HepG2 (cell line): ENCODE measurements around the gene ELP5. TPM values are rescaled to one million over a fixed set of nuclear protein-coding genes. Genes with fewer than 3 reads are reported as not detected.

ENCODE experiments used
- ATAC-seq: fragments of 200-7000 bp; cut with Tn5 transposase; 3 replicates; pipeline ENCODE4 v1.9.1; 2020; ENCODE audit warnings: mild to moderate bottlenecking, moderate library complexity
- BruUV-seq: library from RNA; stranded (reverse); fragments of 400-500 nt; replicated peaks from 2 replicates; lab custom pipeline; 2021; lab: Mats Ljungman, UMichigan
- CTCF ChIA-PET: fragments of 300-600 bp; formaldehyde crosslinking; extraction: SDS; loops from one replicate; lab custom pipeline; 2021; ENCODE audit warnings: low total read pairs, inconsistent platforms, low intra/inter-chr PET ratio; lab: Yijun Ruan, JAX
- POLR2A ChIA-PET: fragments of 350-600 bp; sonication (Branson Sonifier 250); formaldehyde crosslinking; loops from one replicate; lab custom pipeline; 2020; ENCODE audit warnings: antibody characterized with exemption, inconsistent platforms; lab: Yijun Ruan, JAX
- DNase-seq: peaks from one replicate; pipeline ENCODE4 v3.0.0-alpha.2; 2015; ENCODE audit warnings: low spot score
- FAIRE-seq: peaks from 3 replicates; lab custom pipeline; 2011; peaks lifted over from hg19 to GRCh38; lab: Jason Lieb, UNC
- H2AFZ ChIP-seq: one replicate; pipeline ENCODE4 v1.6.1; 2011; ENCODE audit warnings: low read length, inconsistent platforms
- H3K27ac ChIP-seq: fragments of 300-600 bp; 3 replicates; pipeline ENCODE4 v1.8.0; 2011; ENCODE audit warnings: mixed run types, mild to moderate bottlenecking, mixed read lengths, low read length, inconsistent platforms; ENCODE audit not compliant: insufficient read depth; ENCODE audit errors: extremely low read length
- H3K27me3 ChIP-seq, 2 experiments: fragments of 200-600 bp in 1 of 2; 2 replicates in 1 of 2; 3 replicates in 1 of 2; pipeline versions ENCODE4 v1.6.0 to v1.8.0; 2011; ENCODE audit warnings: low read length in 2 of 2, mild to moderate bottlenecking in 2 of 2, moderate library complexity in 2 of 2, inconsistent platforms in 1 of 2; ENCODE audit not compliant: insufficient read depth in 2 of 2, control insufficient read depth in 1 of 2
- H3K36me3 ChIP-seq, 2 experiments: fragments of 200-600 bp in 1 of 2; replicated peaks in 1 of 2; 2 replicates in 1 of 2; 3 replicates in 1 of 2; pipeline versions ENCODE4 v1.5.1 to v1.8.0; 2011; ENCODE audit warnings: low read length in 2 of 2, inconsistent platforms in 1 of 2; ENCODE audit not compliant: insufficient read depth in 2 of 2, control insufficient read depth in 1 of 2
- H3K4me1 ChIP-seq: 2 replicates; pipeline ENCODE4 v1.5.1; 2012; ENCODE audit warnings: low read length, inconsistent platforms; ENCODE audit not compliant: insufficient read depth
- H3K4me2 ChIP-seq: 2 replicates; pipeline ENCODE4 v1.6.0; 2011; ENCODE audit warnings: low read depth, low read length, inconsistent platforms
- H3K4me3 ChIP-seq, 3 experiments: fragments of 200-600 bp in 1 of 3; sonication (generic), shearing (Covaris generic) in 1 of 3; replicated peaks in 1 of 3; 2 replicates each; pipeline ENCODE4 v1.5.1; 2011 to 2016; ENCODE audit warnings: low read length in 3 of 3, inconsistent platforms in 2 of 3, low read depth in 2 of 3, mild to moderate bottlenecking in 2 of 3, control low read depth in 1 of 3, mixed read lengths in 1 of 3; ENCODE audit not compliant: insufficient read depth in 1 of 3
- H3K79me2 ChIP-seq: one replicate; pipeline ENCODE4 v1.6.1; 2011; ENCODE audit warnings: low read length, inconsistent platforms; ENCODE audit not compliant: insufficient read depth
- H3K9ac ChIP-seq: 2 replicates; pipeline ENCODE4 v1.6.0; 2011; ENCODE audit warnings: mild to moderate bottlenecking, low read depth, low read length, inconsistent platforms; ENCODE audit not compliant: insufficient read depth
- H3K9me3 ChIP-seq: 2 replicates; pipeline ENCODE4 v1.5.1; 2012; ENCODE audit warnings: mild to moderate bottlenecking, low read length
- H4K20me1 ChIP-seq: 2 replicates; pipeline ENCODE4 v1.6.0; 2011; ENCODE audit warnings: inconsistent platforms, mild to moderate bottlenecking, low read length, moderate library complexity; ENCODE audit not compliant: insufficient read depth
- SIN3A ChIP-seq: IDR thresholded peaks from 2 replicates; pipeline ENCODE4 v1.6.1; 2011; ENCODE audit warnings: low read depth, mild to moderate bottlenecking, control low read depth, low read length, borderline replicate concordance
- ZBTB4 ChIP-seq: sonication (generic); formaldehyde crosslinking; IDR thresholded peaks from 2 replicates; pipeline ENCODE4 v1.4.0; 2020; ENCODE audit warnings: missing genetic modification reagents, mild to moderate bottlenecking, borderline replicate concordance
- WGBS: methylation state at CpG from one replicate; pipeline ENCODE4 v1.1.6; 2017; ENCODE audit warnings: low lambda C conversion rate; 5-methylcytosine and 5-hydroxymethylcytosine counted together
- in situ Hi-C: cut with HindIII; loops from 2 replicates; pipeline ENCODE4 v1.10.0; 2017; ENCODE audit warnings: low pct_unique_long_range_greater_than_20kb; ENCODE audit not compliant: extremely low pct_ligation_motif_present
- intact Hi-C: fragments of 100-400 bp; cut with micrococcal nuclease; formaldehyde crosslinking; loops from one replicate; pipeline ENCODE4 v1.10.0; 2022; ENCODE audit not compliant: unreplicated experiment
- polyA plus RNA-seq, 8 experiments: library from polyadenylated mRNA; depleted of rRNA in 3 of 8; stranded (reverse) in 7 of 8; unstranded in 1 of 8; fragments of >200 nt; fragmentation: Illumina TruSeq in 4 of 8; extraction: Trizol in 4 of 8; gene quantifications; 2 replicates each; pipeline versions ENCODE4 v1.2.1 to v1.2.3, GENCODE V29; 2011 to 2016; ENCODE audit warnings: low read depth in 4 of 8, missing spikeins in 1 of 8, mixed read lengths in 1 of 8; ENCODE audit not compliant: insufficient read depth in 1 of 8
- total RNA-seq, 5 experiments: library from RNA; depleted of rRNA; stranded (reverse); fragments of >200 nt; fragmentation: Illumina TruSeq; extraction: Trizol; gene quantifications; 2 replicates each; pipeline ENCODE4 v1.2.3, GENCODE V29; 2016; ENCODE audit warnings: low read depth in 1 of 5

Gene ELP5
- total and polyA plus RNA-seq, 2 of the 13 experiments (the other 11 are each of a cell fraction or from before 2014, with no cell fraction given), result 67.6 to 69.8 TPM

- TF ChIP-seq ZBTB4 (CRISPR knock-in tag), result no peak
Observed at GRCh38 chr17:7252176-7253043, at the start of gene ELP5 (continued).

- Histone ChIP-seq H3K79me2 (no peaks in the 10 kb centered on the region), H3K9me3 (no peaks in the 10 kb centered on the region), H3K4me3 (no peak overlapping the region), H3K4me1 (no peaks in the 10 kb centered on the region), H2AFZ (no peak overlapping the region), H4K20me1 (no peaks in the 10 kb centered on the region), H3K27ac (no peak overlapping the region), H3K27me3 (0 out of 5 replicates have a peak, but pooled peaks cover 0 to 5% of the 10 kb centered on the region in 2 experiments), H3K4me2 (no peak overlapping the region), H3K36me3 (no peaks in the 10 kb centered on the region), H3K9ac (no peak overlapping the region)
- no peak for TF ChIP-seq SIN3A
- intact Hi-C loops (no loop called here), in situ Hi-C loops (no loop called here)
- no TSS peak for BruUV-seq
- ChIA-PET CTCF (no interaction called here), POLR2A (no interaction called here)
- DNase-seq, result no peak
- no peak for FAIRE-seq
- WGBS, result 85% methylated on average over 5 of the region's 16 CpGs
- no peak for ATAC-seq
Observed at GRCh38 chr17:7203391-7203790, 48.6 kb upstream of the ELP5 start.
